K562 (cell line): ENCODE data around the gene AP1S3. TPM values are rescaled to one million over a fixed set of nuclear protein-coding genes. Genes with fewer than 3 reads are reported as not detected.

Source experiments
- ATAC-seq: fragments of 200-7000 bp; cut with Tn5 transposase; 3 replicates; pipeline ENCODE4 v1.9.1; 2020; ENCODE audit warnings: moderate library complexity
- BruUV-seq: library from RNA; stranded (reverse); fragments of 400-500 nt; replicated peaks from 2 replicates; lab custom pipeline; 2021; lab: Mats Ljungman, UMichigan
- CTCF ChIA-PET: fragments of 300-600 bp; formaldehyde crosslinking; extraction: SDS; loops from one replicate; lab custom pipeline; 2021; ENCODE audit warnings: low intra/inter-chr PET ratio; lab: Yijun Ruan, JAX
- POLR2A ChIA-PET: fragments of 300-600, 350-650 bp; sonication (Branson Sonifier 250); formaldehyde crosslinking; extraction: SDS; loops from one replicate; lab custom pipeline; 2021; ENCODE audit warnings: antibody characterized with exemption, inconsistent platforms; lab: Yijun Ruan, JAX
- DNase-seq, 4 experiments: peaks; one replicate each; pipeline versions ENCODE4 v3.0.0 to v3.0.0-alpha.2; 2011 to 2018; ENCODE audit warnings: low spot score in 3 of 4, mixed read lengths in 3 of 4; ENCODE audit errors: extremely low read depth in 1 of 4
- FAIRE-seq: peaks from 2 replicates; lab custom pipeline; 2011; peaks lifted over from hg19 to GRCh38; lab: Jason Lieb, UNC
- H2AFZ ChIP-seq: 2 replicates; pipeline ENCODE4 v1.6.0; 2011; ENCODE audit warnings: low read depth, low read length, control low read depth, inconsistent platforms
- H3K27ac ChIP-seq: fragments of 200-600 bp; 3 replicates; pipeline ENCODE4 v1.8.0; 2011; ENCODE audit warnings: low read depth, mild to moderate bottlenecking, control low read depth, inconsistent platforms, low read length, moderate library complexity, mixed read lengths; ENCODE audit errors: extremely low read depth
- H3K27me3 ChIP-seq, 2 experiments: fragments of 300-600 bp in 1 of 2; 2 replicates in 1 of 2; 3 replicates in 1 of 2; pipeline versions ENCODE4 v1.6.0 to v1.8.0; 2011; ENCODE audit warnings: inconsistent platforms in 2 of 2, low read length in 2 of 2, mild to moderate bottlenecking in 1 of 2, mixed read lengths in 1 of 2, moderate library complexity in 1 of 2; ENCODE audit not compliant: control insufficient read depth in 2 of 2, insufficient read depth in 2 of 2
- H3K36me3 ChIP-seq: fragments of 300-600 bp; 3 replicates; pipeline ENCODE4 v1.8.0; 2011; ENCODE audit warnings: mild to moderate bottlenecking, low read length, inconsistent platforms; ENCODE audit not compliant: control insufficient read depth, insufficient read depth
- H3K4me1 ChIP-seq, 2 experiments: fragments of 200-600 bp in 1 of 2; replicated peaks in 1 of 2; 2 replicates in 1 of 2; 3 replicates in 1 of 2; pipeline versions ENCODE4 v1.5.1 to v1.8.0; 2011; ENCODE audit warnings: inconsistent platforms in 2 of 2, low read length in 2 of 2, mild to moderate bottlenecking in 1 of 2, mixed read lengths in 1 of 2, moderate library complexity in 1 of 2; ENCODE audit not compliant: control insufficient read depth in 2 of 2, insufficient read depth in 2 of 2
- H3K4me2 ChIP-seq: 2 replicates; pipeline ENCODE4 v1.6.1; 2011; ENCODE audit warnings: low read length, control low read depth, inconsistent platforms, mixed read lengths; ENCODE audit not compliant: insufficient read depth
- H3K4me3 ChIP-seq: fragments of 200-600 bp; sonication (generic), shearing (Covaris generic); 2 replicates; pipeline ENCODE4 v1.5.1; 2016; ENCODE audit warnings: control low read depth, inconsistent platforms
- H3K79me2 ChIP-seq: fragments of 200-600 bp; 3 replicates; pipeline ENCODE4 v1.8.0; 2011; ENCODE audit warnings: low read length, inconsistent platforms; ENCODE audit not compliant: control insufficient read depth, insufficient read depth
- H3K9ac ChIP-seq, 2 experiments: 2 replicates each; pipeline versions ENCODE4 v1.6.0 to v1.6.1; 2011; ENCODE audit warnings: low read depth in 2 of 2, low read length in 2 of 2, control low read depth in 1 of 2, inconsistent platforms in 1 of 2, mild to moderate bottlenecking in 1 of 2, mixed read lengths in 1 of 2; ENCODE audit not compliant: insufficient read depth in 1 of 2
- H3K9me1 ChIP-seq: one replicate; pipeline ENCODE4 v1.6.0; 2011; ENCODE audit warnings: inconsistent platforms, mild to moderate bottlenecking, low read length, moderate library complexity; ENCODE audit not compliant: control insufficient read depth, insufficient read depth
- H3K9me3 ChIP-seq: replicated peaks from 2 replicates; pipeline ENCODE4 v1.5.1; 2011; ENCODE audit warnings: low read depth, low read length, inconsistent platforms; ENCODE audit not compliant: control insufficient read depth, insufficient read depth
- H4K20me1 ChIP-seq: replicated peaks from 2 replicates; pipeline ENCODE4 v1.6.1; 2011; ENCODE audit warnings: low read length, inconsistent platforms, mixed read lengths; ENCODE audit not compliant: control insufficient read depth, insufficient read depth
- DMBX1 ChIP-seq: fragments of 250-450 bp; sonication (Bioruptor Pico); IDR thresholded peaks from 2 replicates; pipeline ENCODE4 v1.8.0; 2022; ENCODE audit warnings: inconsistent platforms, mild to moderate bottlenecking, moderate library complexity, borderline replicate concordance
- ELF2 ChIP-seq: fragments of 250-450 bp; sonication (Bioruptor Pico); IDR thresholded peaks from 2 replicates; pipeline ENCODE4 v1.5.0; 2021; ENCODE audit warnings: mild to moderate bottlenecking
- HDAC8 ChIP-seq: fragments of 450-650 bp; IDR thresholded peaks from 2 replicates; pipeline ENCODE4 v1.6.1; 2016; ENCODE audit warnings: mild to moderate bottlenecking, missing genetic modification characterization, moderate library complexity, missing compliant biosample characterization
- NKRF ChIP-seq: fragments of 450-650 bp; IDR thresholded peaks from 2 replicates; pipeline ENCODE4 v1.6.1; 2016; ENCODE audit warnings: borderline replicate concordance
- PML ChIP-seq: IDR thresholded peaks from 2 replicates; pipeline ENCODE4 v1.6.1; 2012; ENCODE audit warnings: low read length, inconsistent platforms
- POLR2B ChIP-seq: fragments of 450-650 bp; IDR thresholded peaks from 2 replicates; pipeline ENCODE4 v1.6.1; 2018; ENCODE audit warnings: low read depth; ENCODE audit not compliant: partially characterized antibody
- PTBP1 ChIP-seq: fragments of 200-400 bp; formaldehyde crosslinking; IDR thresholded peaks from 2 replicates; pipeline ENCODE4 v1.6.1; 2017; ENCODE audit warnings: low read depth, low read length
- RFX5 ChIP-seq: IDR thresholded peaks from 2 replicates; pipeline ENCODE4 v1.6.1; 2011; ENCODE audit warnings: low read depth, mild to moderate bottlenecking, improper control_type of control experiment, low read length
- TCF15 ChIP-seq: fragments of 250-450 bp; sonication (Bioruptor Pico); IDR thresholded peaks from 2 replicates; pipeline ENCODE4 v1.8.0; 2022; ENCODE audit warnings: moderate library complexity, mild to moderate bottlenecking, inconsistent platforms
- ZBTB12 ChIP-seq: fragments of 250-450 bp; sonication (Bioruptor Pico); IDR thresholded peaks from 2 replicates; pipeline ENCODE4 v1.4.0; 2020
- ZNF408 ChIP-seq: fragments of 250-450 bp; sonication (Bioruptor Pico); IDR thresholded peaks from 2 replicates; pipeline ENCODE4 v1.4.0; 2020; ENCODE audit warnings: low read depth, mild to moderate bottlenecking, moderate library complexity
- ZNF696 ChIP-seq: fragments of 250-450 bp; sonication (Bioruptor Pico); conservative IDR thresholded peaks from 2 replicates; pipeline ENCODE4 v1.4.0; 2020; ENCODE audit warnings: mild to moderate bottlenecking, moderate library complexity
- ZNF75A ChIP-seq: fragments of 450-650 bp; formaldehyde crosslinking; IDR thresholded peaks from 2 replicates; pipeline ENCODE4 v1.4.0; 2020; ENCODE audit warnings: mild to moderate bottlenecking
- WGBS: fragments of 100-300 bp; shearing (Covaris generic); methylation state at CpG from one replicate; pipeline ENCODE4 v1.1.6; 2016; ENCODE audit warnings: low coverage, mixed read lengths; ENCODE audit not compliant: insufficient coverage; ENCODE audit errors: missing lambda C conversion rate; 5-methylcytosine and 5-hydroxymethylcytosine counted together
- in situ Hi-C: fragments of 300-500 bp; cut with MboI; formaldehyde crosslinking; loops from 4 replicates; pipeline ENCODE4 v1.15.0; 2018; ENCODE audit warnings: inconsistent platforms, mixed read lengths
- intact Hi-C: fragments of 100-400 bp; cut with micrococcal nuclease; formaldehyde crosslinking; loops from 2 replicates; pipeline ENCODE4 v1.14.2; 2022
- polyA plus RNA-seq, 8 experiments: library from polyadenylated mRNA; depleted of rRNA in 4 of 8; stranded (reverse) in 5 of 8; unstranded in 3 of 8; fragments of >200 nt; fragmentation: Nextera tagmentation in 2 of 8; fragmentation: Illumina TruSeq in 1 of 8; extraction: Ambion mirVana in 2 of 8; extraction: Trizol in 1 of 8; gene quantifications; 2 replicates each; pipeline versions ENCODE4 v1.2.1 to v1.2.3, GENCODE V29; 2011 to 2014; ENCODE audit warnings: inconsistent platforms in 1 of 8, missing spikeins in 1 of 8
- total RNA-seq, 7 experiments: library from RNA; depleted of rRNA in 6 of 7; stranded (reverse); fragments of >200 nt in 6 of 7; fragmentation: Illumina TruSeq in 2 of 7; extraction: Trizol in 2 of 7; gene quantifications; 2 replicates each; pipeline versions ENCODE4 v1.2.1 to v1.2.3, GENCODE V29; 2011 to 2021; ENCODE audit warnings: low replicate concordance in 1 of 7

Gene AP1S3
- total and polyA plus RNA-seq, 9 of the 15 experiments (the other 6 are each of a cell fraction or from before 2014, with no cell fraction given), result 0.50 to 3.8 (median 2.1) TPM

- no peak for TF ChIP-seq TCF15
- no peak for TF ChIP-seq PTBP1
- no peak for TF ChIP-seq ZNF696 (CRISPR knock-in tag)
- TF ChIP-seq PML, result no peak
- TF ChIP-seq HDAC8 (tag), result no peak
- TF ChIP-seq ZNF75A (CRISPR knock-in tag), result no peak
- TF ChIP-seq ZNF408, result no peak
- no peak for TF ChIP-seq NKRF
These were observed 65.9 kb downstream of the AP1S3 start (continued) for GRCh38 chr2:223771475-223771874.

GRCh38 chr2:223768179-223768578 lies 69.2 kb downstream of the AP1S3 start:
- 10% methylated on average over 3 of the region's 3 CpGs for WGBS
- ATAC-seq, result no peak
- H3K4me3 ChIP-seq, result no peak overlapping the region
- H3K79me2 ChIP-seq, result no peaks in the 10 kb centered on the region
- H3K4me2 ChIP-seq, result no peak overlapping the region
- no peak for DNase-seq
- no peaks in the 10 kb centered on the region for H3K9me3 ChIP-seq
- no peak overlapping the region for H2AFZ ChIP-seq
- H3K4me1 ChIP-seq, result no peaks in the 10 kb centered on the region
- no peaks in the 10 kb centered on the region for H3K36me3 ChIP-seq
- no peak overlapping the region for H3K9ac ChIP-seq
- BruUV-seq, result no TSS peak
- in situ Hi-C loops, result no loop called here
- no peak overlapping the region for H3K27ac ChIP-seq
- ChIA-PET CTCF (no interaction called here), POLR2A (no interaction called here)
- no peaks in the 10 kb centered on the region; a peak in 1 of 5 replicates for H3K27me3 ChIP-seq
- H4K20me1 ChIP-seq, result no peaks in the 10 kb centered on the region
- FAIRE-seq, result no peak
- TF ChIP-seq ELF2 (CRISPR knock-in tag), result no peak
- TF ChIP-seq RFX5, result no peak
- TF ChIP-seq ZBTB12 (CRISPR knock-in tag), result no peak
- TF ChIP-seq DMBX1 (CRISPR knock-in tag), result no peak
- no peak for TF ChIP-seq POLR2B
- H3K9me1 ChIP-seq, result no peaks in the 10 kb centered on the region
- intact Hi-C loops, result no loop called here
